ENCODE results near the gene PACS2.

Gene PACS2

GRCh38 chr14:105368910-105369652, 54.5 kb downstream of the PACS2 start:
- no peak for DNase-seq (ENCODE audit: low spot score)

- no peak for DNase-seq (ENCODE audit: low spot score)
These were observed 55.1 kb downstream of the PACS2 start for GRCh38 chr14:105369653-105370040.

DNA sequence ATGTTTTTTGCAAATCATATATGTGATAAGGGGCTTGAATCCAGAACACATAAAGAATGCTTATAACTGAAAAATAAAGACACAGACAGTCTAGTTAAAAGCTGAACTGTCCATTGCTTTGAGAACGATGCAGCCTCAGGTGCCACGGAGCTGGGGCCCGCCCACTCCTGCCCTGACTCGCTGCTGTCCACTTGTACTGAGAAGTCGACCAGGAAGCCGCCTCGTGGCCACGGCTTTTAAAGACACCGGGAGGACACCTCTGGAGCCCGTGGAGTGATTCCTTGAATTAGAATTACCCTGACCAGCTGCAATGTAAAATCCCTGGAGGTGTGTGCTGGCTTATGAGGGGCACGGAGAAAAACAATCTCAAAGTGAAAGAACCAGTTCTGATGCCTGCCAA, 59.8 kb downstream of the PACS2 start:
- no peak for DNase-seq (ENCODE audit: low spot score)

- DNase-seq (ENCODE audit: low spot score): no peak
These were observed 61.1 kb downstream of the PACS2 start for GRCh38 chr14:105375635-105376057.

DNA sequence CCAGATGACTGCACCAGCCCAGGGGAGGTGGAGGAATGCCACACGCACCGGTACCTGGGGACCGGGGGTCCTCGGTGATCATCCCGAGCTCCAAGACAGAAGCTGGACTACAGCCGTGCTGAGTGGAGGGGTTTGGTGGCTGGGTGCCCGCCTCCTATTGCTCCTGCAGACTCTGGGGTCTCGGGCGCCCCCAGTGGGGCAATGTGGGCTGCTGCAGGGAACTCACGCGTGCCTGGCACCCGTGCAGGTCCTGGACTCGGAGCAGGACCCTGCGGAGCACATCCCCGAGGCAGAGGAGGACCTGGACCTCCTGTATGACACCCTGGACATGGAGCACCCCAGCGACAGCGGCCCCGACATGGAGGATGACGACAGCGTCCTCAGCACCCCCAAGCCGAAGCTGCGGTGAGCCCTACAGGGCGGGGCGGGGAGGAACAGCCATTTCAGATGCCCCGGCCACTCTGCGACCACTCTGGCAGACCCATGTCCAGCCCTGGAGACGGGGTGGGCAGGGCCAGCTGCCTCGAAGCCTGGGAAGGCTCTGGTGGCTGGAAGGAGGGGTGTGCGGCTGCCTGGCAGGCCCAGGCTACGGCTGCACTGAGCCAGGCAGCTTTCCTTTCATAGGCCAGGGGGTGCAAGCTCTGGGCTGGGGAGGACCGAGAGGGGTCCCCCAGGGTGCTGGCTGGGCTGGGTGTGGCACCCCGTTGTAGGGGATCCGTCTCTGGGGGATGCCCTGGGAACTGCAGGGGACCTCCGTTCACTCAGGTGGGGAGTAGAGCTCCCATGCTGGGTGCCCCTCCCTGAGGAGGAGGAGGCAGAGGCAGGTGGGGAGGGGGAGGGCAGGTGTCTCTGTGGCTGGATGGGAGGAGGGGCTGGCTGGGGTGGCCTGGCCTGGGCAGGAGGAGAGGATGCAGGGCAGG, 62.2 kb downstream of the PACS2 start:
- no peak for DNase-seq (ENCODE audit: low spot score)

GRCh38 chr14:105377555-105378182, 63.1 kb downstream of the PACS2 start:
- DNase-seq (ENCODE audit: low spot score): no peak

DNA sequence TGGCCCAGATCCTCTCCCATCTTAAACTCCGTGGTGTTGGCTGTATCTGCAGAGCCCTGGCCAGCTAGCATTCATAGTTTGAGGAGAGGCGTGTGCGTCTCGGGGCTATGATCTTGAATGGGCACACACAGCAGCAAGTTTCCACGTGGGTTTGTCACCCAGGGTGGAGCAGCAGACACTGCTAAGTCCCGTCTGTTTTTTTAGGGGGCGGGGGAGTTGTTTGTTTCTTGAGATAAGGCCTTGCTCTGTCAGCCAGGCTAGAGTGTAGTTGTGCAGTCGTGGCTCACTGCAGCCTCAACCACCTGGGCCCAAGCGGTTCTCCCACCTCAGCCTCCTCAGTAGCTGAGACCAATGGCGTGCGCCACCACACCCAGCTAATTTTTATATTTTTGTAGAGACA, 63.7 kb downstream of the PACS2 start:
- DNase-seq (ENCODE audit: low spot score): no peak

DNA sequence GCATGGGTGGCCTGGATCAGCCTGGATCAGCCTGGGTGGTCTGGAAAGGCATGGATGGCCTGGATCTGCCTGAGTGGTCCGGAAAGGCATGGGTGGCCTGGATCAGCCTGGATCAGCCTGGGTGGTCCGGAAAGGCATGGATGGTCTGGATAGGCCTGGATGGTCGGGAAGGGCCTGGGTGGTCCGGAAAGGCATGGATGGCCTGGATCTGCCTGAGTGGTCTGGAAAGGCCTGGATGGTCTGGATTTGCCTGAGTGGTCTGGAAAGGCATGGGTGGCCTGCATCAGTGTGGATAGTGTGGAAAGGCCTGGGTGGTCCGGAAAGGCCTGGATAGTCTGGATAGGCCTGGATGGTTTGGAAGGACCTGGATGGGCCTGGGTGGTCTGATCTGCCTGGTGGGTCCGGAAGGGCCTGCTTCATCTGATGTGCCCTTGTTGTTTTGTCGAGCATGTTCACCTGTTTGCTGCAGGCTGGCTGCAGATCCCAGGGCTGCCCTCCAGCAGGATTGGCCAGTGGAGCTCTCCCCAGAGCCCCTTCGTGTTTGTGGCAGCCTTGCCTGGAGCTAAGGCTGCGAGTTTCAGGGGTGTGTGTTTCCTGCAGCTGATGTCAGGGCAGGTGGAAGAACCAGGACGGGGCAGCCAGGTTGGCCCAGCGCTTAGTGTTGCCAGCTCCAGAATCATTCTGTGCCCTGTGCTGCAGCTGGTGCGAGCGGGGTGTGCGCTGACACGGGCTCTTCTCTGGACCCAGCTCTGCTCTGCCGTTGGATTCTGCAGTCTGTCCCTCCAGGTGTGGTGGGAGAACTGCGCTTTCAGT, 64.5 kb downstream of the PACS2 start:
- no peak for DNase-seq (ENCODE audit: low spot score)

- no peak for DNase-seq (ENCODE audit: low spot score)
These were observed 65.4 kb downstream of the PACS2 start for GRCh38 chr14:105379946-105380345.

- no peak for DNase-seq (ENCODE audit: low spot score)
These were observed 66.2 kb downstream of the PACS2 start for GRCh38 chr14:105380756-105381155.

GRCh38 chr14:105381446-105382342, 67.1 kb downstream of the PACS2 start:
- no peak for DNase-seq (ENCODE audit: low spot score)

DNA sequence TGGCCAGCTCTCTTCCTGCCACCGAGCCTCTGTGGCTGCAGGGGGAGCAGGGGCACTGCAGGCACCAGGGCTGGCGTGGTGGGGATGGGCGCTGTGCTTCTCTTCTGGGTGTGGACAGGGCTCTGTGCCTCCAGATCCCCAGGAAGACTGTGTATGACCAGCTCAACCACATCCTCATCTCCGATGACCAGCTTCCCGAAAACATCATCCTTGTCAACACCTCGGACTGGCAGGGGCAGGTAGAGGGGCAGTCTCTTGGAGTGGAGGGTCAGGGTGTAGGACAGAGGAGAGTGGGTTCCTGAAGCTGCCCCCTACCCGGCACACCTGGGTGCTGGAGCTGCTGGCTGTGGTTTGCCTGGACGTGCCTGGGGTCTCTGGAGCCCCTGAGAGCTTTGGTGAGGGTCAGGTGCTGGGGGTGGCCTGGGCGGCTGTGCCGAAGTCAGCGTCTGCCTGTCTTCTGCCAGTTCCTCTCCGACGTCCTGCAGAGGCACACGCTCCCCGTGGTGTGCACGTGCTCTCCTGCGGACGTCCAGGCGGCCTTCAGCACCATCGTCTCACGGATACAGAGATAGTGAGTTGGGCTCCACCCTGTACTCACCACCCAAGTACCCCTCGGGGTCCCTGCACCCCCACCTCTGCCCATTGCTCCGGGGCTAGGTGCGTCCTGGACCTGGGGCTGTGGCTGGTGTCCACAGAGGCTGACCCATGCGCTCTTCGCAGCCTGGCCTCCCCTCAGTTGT, 68.0 kb downstream of the PACS2 start:
- DNase-seq (ENCODE audit: low spot score): no peak

DNA sequence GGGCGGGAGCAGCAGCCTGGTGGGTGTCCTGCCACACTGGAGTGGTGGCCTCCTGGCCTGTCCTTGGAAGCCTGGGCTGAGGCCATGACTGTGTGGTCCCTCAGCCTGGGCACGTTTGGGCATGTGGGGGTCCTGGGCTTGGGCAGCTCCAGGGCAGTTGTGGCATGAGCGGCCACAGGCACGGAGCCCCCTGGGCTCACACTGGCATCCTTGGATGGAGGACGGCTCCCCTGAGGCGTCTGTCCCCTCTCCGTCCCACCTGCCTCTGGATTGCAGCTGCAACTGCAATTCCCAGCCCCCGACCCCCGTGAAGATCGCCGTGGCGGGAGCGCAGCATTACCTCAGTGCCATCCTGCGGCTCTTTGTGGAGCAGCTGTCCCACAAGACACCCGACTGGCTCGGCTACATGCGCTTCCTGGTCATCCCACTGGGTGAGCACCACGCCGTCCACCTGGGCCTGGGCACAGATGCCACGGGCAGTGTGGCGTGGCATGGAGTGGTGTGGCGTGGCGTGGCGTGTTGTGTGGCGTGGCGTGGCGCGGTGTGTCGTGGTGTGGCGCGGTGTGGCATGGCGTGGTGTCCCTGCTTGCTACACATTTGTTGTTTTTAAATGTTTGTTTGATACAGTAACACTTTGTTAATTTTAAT, 68.7 kb downstream of the PACS2 start:
- DNase-seq (ENCODE audit: low spot score): no peak

- DNase-seq (ENCODE audit: low spot score): no peak
These were observed 69.6 kb downstream of the PACS2 start for GRCh38 chr14:105384041-105384557.

GRCh38 chr14:105384605-105385321, 70.2 kb downstream of the PACS2 start:
- no peak for DNase-seq (ENCODE audit: low spot score)

DNA sequence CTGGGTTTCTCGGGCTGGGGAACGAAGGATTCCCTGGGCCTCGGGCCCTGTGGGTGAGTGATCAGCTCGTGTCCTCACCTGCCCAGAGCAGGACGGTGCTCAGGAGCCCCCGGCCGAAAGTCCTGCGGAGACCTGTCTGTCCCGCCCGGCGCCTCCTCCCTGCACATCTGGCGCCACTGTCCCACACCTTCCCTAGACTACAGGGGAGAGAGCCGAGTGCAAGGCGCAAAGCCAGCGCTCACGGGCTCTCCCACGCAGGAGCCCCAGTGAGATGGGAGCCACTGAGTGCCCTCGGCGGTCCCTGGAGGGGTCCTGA, 70.7 kb downstream of the PACS2 start:
- no peak for DNase-seq (ENCODE audit: low spot score)

DNA sequence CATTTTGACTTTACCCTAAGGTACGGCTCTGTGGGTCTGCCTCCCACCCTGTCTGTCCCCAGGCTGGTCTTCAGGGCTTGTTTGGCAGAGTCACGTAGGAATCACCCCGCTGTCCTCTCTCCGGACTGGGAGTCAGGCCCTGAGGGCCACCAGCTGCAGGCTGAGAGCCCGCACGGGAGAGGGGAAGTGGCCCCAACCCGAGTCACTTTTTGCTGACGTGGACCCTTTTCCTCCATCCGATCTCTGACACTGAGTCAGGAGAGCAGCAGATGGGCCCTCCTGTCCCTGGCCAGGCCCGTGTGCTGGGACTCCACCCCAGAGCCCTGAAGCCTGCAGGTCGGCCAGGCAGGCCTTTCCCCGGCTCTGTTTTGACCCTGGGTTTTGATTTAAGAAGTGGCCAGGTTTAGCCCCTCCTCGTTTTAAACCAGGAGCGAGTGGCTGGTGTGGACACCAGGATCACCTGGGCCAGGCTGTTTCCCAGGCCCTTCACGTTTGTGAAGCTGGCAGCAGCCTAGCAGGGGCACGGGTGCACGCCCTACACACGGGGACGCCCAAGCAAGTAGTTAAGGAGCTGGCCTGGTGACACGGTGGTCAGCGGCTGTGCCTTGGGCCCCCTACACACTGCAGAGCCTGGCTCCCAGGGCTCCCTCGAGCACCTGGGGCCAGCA, 71.3 kb downstream of the PACS2 start:
- no peak for DNase-seq (ENCODE audit: low spot score)

All from Ammon's horn (tissue), 1 donor.